NCI-H446 treated with DMSO at 0.1 percent for 48 hours (cell line): Measurements from ENCODE around the gene TMEM126A.

Source experiments
- DNase-seq: peaks from one replicate; lab custom pipeline; 2025; lab: John Stamatoyannopoulos, UW

The TMEM126A gene

GRCh38 chr11:85695546-85695945, 47.8 kb downstream of the TMEM126A start:
- DNase-seq = no peak

- no peak for DNase-seq
Measured at GRCh38 chr11:85697747-85698146, 50.0 kb downstream of the TMEM126A start.

- no peak for DNase-seq
Measured at GRCh38 chr11:85698195-85698594, 50.4 kb downstream of the TMEM126A start.

GRCh38 chr11:85699957-85700741, 52.4 kb downstream of the TMEM126A start:
- no peak for DNase-seq

GRCh38 chr11:85704967-85705366, 57.2 kb downstream of the TMEM126A start:
- no peak for DNase-seq

- no peak for DNase-seq
Measured at GRCh38 chr11:85705800-85706199, 58.0 kb downstream of the TMEM126A start.
